NCI-H128 (cell line): ENCODE data around the gene TGFB1.
"Not testable (repeated sequence)": the region's sequence is repeated elsewhere in the genome, so short reads cannot be mapped to it uniquely, and the experiment has no call there.

Experiments
- DNase-seq: peaks from one replicate; lab custom pipeline; 2025; ENCODE audit not compliant: unreplicated experiment; lab: John Stamatoyannopoulos, UW

Gene TGFB1

DNA sequence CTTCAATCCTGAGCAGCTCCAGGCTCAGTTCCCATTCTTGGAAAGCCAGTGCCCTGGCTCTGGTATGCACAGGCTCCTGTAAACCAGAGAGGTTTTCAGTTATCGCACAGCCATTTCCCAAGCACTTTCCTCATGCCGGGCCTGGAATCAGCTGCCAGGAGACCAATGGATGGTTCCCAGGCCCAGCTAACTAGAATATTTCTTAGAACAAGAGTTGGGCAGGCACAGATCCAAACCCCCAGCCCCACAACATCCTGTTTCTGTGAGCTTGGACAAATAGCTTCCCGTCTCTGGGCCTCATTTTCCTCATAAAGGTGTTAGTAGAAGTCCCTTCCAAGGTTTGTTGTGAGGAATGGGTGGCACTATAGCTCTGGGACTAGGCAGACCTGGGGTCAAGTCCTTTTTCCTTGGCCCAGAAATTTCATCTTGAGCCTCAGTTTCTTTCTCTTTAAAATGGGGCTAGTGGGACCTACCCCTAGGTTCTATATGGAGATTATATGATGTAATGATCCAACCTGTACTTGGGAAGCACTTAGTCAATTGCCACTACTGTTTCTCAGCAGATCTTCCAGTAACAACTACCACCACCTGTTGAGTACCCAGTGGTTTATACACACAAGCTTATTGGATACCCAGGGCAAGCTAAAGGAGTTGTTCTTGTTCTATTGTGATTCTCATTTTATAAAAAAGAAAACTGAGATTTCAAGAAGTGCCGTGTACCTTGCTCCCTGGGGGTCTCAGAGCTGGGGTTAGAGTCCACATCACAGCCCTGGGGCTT is 48.8 kb downstream of the TGFB1 start:
- DNase-seq = no peak

DNA sequence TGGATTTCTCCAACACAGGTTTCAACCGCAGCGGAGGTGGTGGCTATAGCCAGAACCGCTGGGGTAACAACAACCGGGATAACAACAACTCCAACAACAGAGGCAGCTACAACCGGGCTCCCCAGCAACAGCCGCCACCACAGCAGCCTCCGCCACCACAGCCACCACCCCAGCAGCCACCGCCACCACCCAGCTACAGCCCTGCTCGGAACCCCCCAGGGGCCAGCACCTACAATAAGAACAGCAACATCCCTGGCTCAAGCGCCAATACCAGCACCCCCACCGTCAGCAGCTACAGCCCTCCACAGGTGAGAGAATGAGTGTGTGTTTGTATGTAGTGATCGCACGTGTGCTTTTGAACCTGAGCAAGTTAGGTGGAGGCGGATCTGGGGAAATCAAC is 49.8 kb downstream of the TGFB1 start:
- no peak for DNase-seq

DNA sequence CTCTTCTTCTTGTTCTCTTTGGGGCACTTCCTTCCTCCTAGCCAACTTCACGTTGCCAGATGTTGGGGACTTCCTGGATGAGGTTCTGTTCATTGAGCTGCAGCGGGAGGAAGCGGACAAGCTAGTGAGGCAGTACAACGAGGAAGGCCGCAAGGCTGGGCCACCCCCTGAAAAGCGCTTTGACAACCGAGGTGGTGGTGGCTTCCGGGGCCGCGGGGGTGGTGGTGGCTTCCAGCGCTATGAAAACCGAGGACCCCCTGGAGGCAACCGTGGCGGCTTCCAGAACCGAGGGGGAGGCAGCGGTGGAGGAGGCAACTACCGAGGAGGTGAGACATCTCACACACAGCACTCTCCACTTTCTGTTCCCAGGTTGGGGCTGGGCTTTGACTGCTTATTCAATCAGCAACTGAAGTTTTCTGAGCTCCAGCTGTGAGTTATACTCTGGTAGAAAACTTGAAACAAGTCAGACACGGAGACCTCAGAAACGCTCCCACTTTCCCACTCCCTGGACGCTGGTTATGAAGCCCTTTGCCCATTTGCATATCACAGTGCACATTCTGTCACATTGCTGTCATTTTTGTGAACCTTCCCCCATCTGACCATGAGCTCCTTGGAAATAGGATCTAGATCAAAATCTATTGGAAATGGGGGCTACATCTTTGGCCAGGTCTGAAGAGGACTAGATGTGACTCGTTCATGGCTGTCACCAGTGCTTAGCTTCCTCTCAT is 50.9 kb downstream of the TGFB1 start:
- no peak for DNase-seq

DNA sequence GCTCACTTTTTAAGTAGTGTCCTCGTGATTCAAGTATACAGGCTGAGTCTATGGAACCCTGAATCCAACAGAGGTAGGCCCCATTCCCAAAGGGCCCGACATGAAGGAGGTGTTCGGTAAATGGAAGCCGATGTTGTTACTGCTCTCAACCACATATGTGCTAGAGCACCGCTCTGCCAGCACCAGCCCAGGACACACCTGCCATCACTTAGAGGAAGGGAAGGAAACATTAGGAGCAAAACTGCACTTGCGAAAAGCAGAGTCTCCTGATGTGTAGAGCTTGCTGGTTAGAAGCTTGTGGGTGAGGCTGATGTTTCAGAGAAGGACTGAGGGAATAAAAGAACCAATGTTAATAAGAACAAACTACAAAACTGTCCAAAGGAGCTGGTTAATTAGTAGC is 53.2 kb downstream of the TGFB1 start:
- DNase-seq = no peak

DNA sequence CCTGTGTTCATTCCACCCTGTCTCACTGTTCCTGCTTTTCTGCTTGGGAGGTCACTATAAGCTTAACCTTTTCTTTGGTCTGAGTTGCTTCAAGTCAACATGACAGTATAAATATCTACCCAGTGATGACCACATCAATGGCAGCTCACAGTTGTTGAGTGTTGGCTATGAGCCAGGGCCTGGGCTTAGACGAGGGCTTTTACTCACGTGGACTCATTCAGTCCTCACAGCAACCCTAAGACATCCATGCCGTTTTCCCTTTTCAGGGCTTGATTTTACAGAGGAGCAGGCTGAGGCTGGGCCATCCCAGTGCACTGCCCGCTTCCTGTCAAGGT is 54.0 kb downstream of the TGFB1 start:
- DNase-seq = no peak

DNA sequence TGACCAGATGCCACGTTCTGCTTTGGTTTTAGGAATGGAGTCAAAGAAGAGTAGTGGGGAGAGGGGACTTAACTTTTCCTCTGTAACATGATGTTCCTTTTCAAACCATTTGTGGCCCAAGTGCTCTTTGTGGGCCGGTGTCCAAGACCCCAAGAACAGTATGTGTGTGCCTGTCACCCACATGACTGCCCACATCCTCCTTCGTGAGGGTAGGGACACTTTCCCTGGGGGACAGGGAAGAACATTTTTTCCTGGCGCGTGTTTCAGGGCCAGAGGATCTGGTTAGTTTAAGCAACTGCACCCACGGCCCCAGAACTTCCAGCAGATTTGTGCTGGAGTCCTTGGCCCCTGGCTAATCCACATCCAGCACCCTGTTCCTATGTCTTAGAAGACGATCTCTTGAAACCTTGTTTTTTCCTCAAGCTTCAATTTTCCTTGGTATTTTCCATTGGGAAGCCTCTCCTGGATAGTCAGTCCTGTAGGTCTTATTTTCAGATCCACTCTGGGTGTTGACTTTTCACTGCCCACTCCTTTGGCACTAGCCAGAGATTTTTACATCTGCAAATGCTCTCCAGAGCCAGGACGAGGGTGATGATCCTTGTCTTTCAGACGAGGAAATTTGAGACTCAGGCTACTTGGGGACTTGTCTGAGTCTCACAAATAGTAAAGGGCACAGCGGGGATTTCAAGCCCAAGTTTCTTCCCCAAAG is 54.5 kb downstream of the TGFB1 start:
- DNase-seq = no peak

DNA sequence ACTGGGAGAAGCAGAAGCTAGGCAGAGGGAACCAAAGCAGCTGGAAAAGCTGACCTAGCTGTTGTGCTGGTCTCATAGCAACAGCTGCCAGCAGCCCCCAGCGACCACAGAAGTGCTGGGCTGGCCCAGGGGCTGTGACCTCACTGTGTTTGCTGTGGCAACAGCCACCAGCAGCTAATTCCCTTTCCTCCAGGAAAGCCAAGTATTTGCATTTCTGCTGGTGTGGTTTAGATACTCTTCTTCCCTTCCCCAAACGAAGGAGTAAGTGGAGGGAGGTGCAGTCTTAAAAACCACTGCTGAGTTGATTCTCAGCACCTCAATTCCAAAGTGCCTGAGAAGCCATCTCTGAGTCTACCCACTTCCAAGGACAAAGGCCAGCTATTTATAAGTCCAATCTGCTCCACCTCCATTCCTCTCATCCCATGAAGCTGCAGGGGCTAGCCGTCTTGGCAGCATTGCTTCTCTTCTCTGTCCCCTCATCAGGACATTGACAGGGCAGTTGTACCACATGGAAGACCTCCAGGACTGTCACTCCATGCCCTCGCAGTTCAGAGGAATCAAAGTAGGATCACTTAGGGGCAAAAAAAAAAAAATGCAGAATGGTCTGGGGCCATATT is 55.3 kb downstream of the TGFB1 start:
- DNase-seq = no peak

DNA sequence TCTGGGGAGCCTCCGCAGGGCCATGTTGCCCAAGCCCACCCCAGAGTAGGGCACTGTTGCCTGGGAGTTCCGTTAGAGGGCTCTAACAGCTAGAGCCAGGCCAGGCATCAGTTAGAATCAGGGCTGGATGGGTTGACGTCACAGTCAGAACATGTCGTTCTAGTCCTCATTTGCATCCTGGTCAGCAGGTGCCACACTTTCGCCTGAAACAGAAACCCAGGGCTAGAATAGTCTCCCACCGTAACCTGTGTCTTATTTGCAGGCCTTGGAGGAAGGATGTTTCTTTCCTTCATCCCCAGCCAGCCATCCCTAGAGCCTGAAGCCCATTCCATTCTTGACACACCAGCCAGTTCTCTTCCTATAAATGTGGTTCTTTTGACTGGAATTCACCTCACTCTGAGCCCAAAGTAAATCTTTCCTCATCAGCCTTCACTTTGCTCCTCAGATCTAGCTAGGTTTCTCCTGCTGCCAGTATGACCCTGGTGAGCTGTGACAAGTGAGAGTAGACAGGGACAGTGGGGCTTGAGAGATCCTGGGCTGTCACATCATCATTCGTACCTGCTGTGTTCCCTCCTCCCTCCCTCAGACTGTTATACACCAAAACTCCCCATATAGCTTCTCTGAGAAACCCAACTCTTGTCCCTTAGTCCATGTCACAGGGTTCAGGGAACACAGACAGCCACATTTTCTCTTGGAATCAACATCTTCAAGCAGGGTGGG is 55.9 kb downstream of the TGFB1 start:
- DNase-seq = no peak

DNA sequence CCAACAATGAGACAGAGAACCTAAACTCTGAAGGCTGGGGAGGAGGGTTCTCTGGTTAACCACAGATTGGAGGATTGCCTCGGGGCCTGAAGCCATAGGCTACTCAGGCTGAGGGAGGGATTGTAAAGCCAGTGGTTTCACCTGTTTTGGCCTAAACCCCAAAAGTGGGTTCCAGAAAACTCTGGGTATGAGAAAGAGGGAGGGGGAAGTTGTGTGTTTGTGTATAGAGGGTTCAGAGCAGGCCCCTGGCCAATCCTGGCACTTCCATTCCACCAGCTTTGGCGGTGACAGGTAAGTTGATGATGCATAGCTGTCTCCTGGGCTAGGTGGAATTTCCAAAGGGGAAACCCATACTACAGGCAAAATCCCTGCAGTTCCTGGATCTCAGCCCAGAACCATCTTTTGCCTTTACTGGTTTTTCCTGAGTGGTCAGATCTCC is 57.3 kb downstream of the TGFB1 start:
- no peak for DNase-seq

DNA sequence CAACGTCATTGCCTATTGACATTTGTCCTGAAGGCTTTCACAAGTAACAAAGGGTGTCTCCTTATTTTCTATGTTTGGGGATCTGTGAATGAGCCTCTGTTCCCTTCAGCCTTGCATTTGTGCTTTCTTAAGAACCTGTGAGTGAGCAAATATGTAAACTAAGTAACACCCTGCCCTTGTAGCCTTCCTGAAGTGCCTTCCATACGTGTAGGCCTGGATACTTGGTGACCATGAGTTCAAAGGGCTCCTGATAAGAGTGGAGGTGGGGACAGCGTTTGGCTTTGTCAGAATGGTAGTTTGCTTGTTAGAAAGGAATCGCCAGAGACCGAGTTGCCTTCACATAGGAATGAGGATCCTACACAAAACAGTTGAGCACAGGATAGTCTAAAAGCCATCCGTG is 58.2 kb downstream of the TGFB1 start:
- DNase-seq = no peak

DNA sequence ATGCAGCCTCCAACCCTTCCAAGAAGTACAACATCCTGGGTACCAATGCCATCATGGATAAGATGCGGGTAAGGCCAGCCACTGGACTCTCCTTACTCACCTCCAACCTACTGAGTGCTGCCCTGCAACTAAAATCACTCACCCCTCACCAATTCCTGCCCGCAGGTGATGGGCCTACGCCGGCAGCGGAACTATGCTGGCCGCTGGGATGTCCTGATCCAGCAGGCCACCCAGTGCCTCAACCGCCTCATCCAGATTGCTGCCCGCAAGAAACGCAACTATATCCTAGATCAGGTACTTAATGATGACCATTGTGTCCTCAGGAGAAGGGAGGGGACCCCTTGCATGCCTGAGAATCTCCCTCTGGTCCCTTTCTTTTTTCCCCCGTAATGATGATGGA is 59.3 kb downstream of the TGFB1 start:
- DNase-seq = no peak

DNA sequence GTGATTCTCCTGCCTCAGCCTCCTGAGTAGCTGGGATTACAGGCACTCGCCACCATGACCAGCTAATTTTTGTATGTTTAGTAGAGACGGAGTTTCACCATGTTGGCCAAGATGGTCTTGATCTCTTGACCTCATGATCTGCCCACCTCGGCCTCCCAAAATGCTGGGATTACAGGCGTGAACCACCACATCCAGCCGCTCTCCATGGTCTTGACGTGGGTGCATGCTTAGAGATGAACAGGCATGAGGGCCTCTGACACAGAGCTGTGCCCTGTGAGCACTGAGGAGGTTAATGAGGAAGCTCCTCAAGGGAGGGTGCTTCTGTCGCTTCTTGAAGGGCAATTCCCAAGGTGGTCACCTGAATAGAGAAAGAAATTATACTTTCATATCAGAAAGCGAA is 63.9 kb downstream of the TGFB1 start:
- DNase-seq = not testable (repeated sequence)

DNA sequence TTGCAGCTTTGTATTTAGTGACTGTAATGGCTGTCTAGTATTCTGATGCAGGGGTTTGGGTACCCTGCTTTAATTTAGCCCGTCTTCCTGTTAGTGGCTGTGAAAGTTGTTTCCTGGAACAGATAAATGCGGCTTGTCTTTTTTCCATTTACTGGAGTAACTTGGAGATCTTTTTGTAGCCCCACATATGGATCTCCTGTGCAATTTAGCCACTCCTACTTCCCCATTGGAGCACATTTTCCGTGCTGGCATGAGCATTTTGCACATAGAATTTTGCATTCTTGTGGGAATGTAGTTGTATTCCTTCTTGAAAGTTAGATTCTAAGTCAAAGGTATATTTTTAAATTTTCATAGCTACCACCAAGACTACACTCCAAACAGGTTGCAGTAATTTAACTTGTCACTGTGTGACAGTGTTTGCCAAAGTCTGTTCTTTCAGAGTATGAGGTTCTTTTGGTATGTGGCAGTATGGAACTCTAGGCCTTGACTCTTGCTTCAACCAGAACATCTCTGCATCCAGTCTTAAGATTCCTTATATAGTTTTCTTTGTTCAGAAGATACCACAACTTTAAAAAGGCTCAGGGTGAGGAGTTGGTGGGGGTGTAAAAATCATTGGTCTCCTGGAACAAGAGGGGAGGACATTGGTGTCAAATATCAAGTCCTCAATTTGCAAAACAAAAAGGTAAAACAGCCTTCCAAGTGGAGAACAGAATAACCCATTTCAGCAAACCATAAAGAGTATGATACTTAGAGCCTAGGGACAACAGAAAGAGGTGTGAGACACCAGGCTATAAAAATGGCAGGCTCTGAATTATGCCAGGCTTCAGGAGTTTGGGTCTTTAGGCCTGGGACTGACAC is 64.8 kb downstream of the TGFB1 start:
- DNase-seq = no peak
